ENCODE data around the gene TNFRSF21.

- TF ChIP-seq REST (IDR thresholded peaks at IDR 0.05; ENCODE audit: low read depth) (no peak), NFIC (IDR thresholded peaks at IDR 0.05) (no peak), TEAD4 (IDR thresholded peaks at IDR 0.05) (no peak), EP300 (IDR thresholded peaks at IDR 0.05; ENCODE audit: borderline replicate concordance) (no peak), CEBPB (IDR thresholded peaks at IDR 0.05) (no peak)
Measured at GRCh38 chr6:47230579-47230978, 79.1 kb downstream of the TNFRSF21 start.

Data from Ishikawa (cell line).